ENCODE results near the gene MAP7D3. TPM values are rescaled to one million over a fixed set of nuclear protein-coding genes. Genes with fewer than 3 reads are reported as not detected.
"Not testable (repeated sequence)": the region's sequence is repeated elsewhere in the genome, so short reads cannot be mapped to it uniquely, and the experiment has no call there.

MAP7D3 gene
- total RNA-seq, result 1.2 TPM

GRCh38 chrX:136251041-136251991 lies at the start of gene MAP7D3:
TSS of gene MAP7D3 (minus strand) at chrX:136251400. CDS start at chrX:136251358, 42 bp downstream.
- peak; percentile 57 to 72 for DNase-seq (ENCODE audit: low spot score in 2 of 2)
- no peak for FAIRE-seq

- DNase-seq (ENCODE audit: low spot score in 2 of 2); FAIRE-seq: not testable (repeated sequence)
Measured at GRCh38 chrX:136300721-136301120, 49.5 kb upstream of the MAP7D3 start, which contains the start of gene ADGRG4. TSS of gene ADGRG4 (plus strand) at chrX:136300963. CDS start at chrX:136308778, 7,815 bp downstream.

GRCh38 chrX:136295380-136295779 lies 44.2 kb upstream of the MAP7D3 start:
- no peak for FAIRE-seq
- no peak for DNase-seq (ENCODE audit: low spot score in 2 of 2)

- DNase-seq (ENCODE audit: low spot score in 2 of 2) (no peak), FAIRE-seq (no peak)
Measured at GRCh38 chrX:136292656-136293055, 41.5 kb upstream of the MAP7D3 start.

GRCh38 chrX:136291824-136292223 lies 40.6 kb upstream of the MAP7D3 start:
- no peak for DNase-seq (ENCODE audit: low spot score in 2 of 2)
- no peak for FAIRE-seq

- not testable (repeated sequence) for FAIRE-seq
Measured at GRCh38 chrX:136286375-136286774, 35.2 kb upstream of the MAP7D3 start.

GRCh38 chrX:136275553-136275952 lies 24.4 kb upstream of the MAP7D3 start:
- no peak for FAIRE-seq
- no peak for DNase-seq (ENCODE audit: low spot score in 2 of 2)

More at GRCh38 chrX:136286375-136286774, 35.2 kb upstream of the MAP7D3 start:
- not testable (repeated sequence) for DNase-seq (ENCODE audit: low spot score in 2 of 2)

GRCh38 chrX:136273986-136274385 lies 22.8 kb upstream of the MAP7D3 start:
- DNase-seq (ENCODE audit: low spot score in 2 of 2), result no peak

GRCh38 chrX:136272325-136272724 lies 21.1 kb upstream of the MAP7D3 start:
- no peak for DNase-seq (ENCODE audit: low spot score in 2 of 2)
- no peak for FAIRE-seq

More at GRCh38 chrX:136273986-136274385, 22.8 kb upstream of the MAP7D3 start:
- no peak for FAIRE-seq

GRCh38 chrX:136271300-136271699 lies 20.1 kb upstream of the MAP7D3 start:
- no peak for FAIRE-seq
- no peak for DNase-seq (ENCODE audit: low spot score in 2 of 2)

GRCh38 chrX:136269921-136270320 lies 18.7 kb upstream of the MAP7D3 start:
- DNase-seq (ENCODE audit: low spot score in 2 of 2), result no peak
- no peak for FAIRE-seq

GRCh38 chrX:136268051-136269048 lies 17.1 kb upstream of the MAP7D3 start:
- no peak for DNase-seq (ENCODE audit: low spot score in 2 of 2)
- peak; percentile 43 for FAIRE-seq

GRCh38 chrX:136266828-136267227 lies 15.6 kb upstream of the MAP7D3 start:
- DNase-seq (ENCODE audit: low spot score in 2 of 2), result no peak
- FAIRE-seq, result no peak

- FAIRE-seq (no peak), DNase-seq (ENCODE audit: low spot score in 2 of 2) (no peak)
Measured at GRCh38 chrX:136262812-136263315, 11.7 kb upstream of the MAP7D3 start.

- FAIRE-seq (no peak), DNase-seq (ENCODE audit: low spot score in 2 of 2) (no peak)
Measured at GRCh38 chrX:136262243-136262642, 11.0 kb upstream of the MAP7D3 start.

- DNase-seq (ENCODE audit: low spot score in 2 of 2), result no peak
- FAIRE-seq, result no peak
Measured at GRCh38 chrX:136261321-136261720, 10.1 kb upstream of the MAP7D3 start.

- DNase-seq (ENCODE audit: low spot score in 2 of 2), result no peak
- FAIRE-seq, result no peak
Measured at GRCh38 chrX:136260776-136261175, 9.6 kb upstream of the MAP7D3 start.

GRCh38 chrX:136259543-136259942 lies 8.3 kb upstream of the MAP7D3 start:
- FAIRE-seq (no peak), DNase-seq (ENCODE audit: low spot score in 2 of 2) (no peak)

- DNase-seq (ENCODE audit: low spot score in 2 of 2) (no peak), FAIRE-seq (no peak)
Measured at GRCh38 chrX:136258951-136259350, 7.8 kb upstream of the MAP7D3 start.

GRCh38 chrX:136256026-136256425 lies 4.8 kb upstream of the MAP7D3 start:
- FAIRE-seq, result no peak
- no peak for DNase-seq (ENCODE audit: low spot score in 2 of 2)

Measured in frontal cortex (tissue), 4 donors.